GM21447 (cell line): ENCODE data around the gene OSBPL7.

Experiments used
- ATAC-seq: cut with Tn5 transposase; IDR thresholded peaks from one replicate; pipeline ENCODE4 v1.9.1; 2021; ENCODE audit not compliant: unreplicated experiment

Gene OSBPL7, protein sequence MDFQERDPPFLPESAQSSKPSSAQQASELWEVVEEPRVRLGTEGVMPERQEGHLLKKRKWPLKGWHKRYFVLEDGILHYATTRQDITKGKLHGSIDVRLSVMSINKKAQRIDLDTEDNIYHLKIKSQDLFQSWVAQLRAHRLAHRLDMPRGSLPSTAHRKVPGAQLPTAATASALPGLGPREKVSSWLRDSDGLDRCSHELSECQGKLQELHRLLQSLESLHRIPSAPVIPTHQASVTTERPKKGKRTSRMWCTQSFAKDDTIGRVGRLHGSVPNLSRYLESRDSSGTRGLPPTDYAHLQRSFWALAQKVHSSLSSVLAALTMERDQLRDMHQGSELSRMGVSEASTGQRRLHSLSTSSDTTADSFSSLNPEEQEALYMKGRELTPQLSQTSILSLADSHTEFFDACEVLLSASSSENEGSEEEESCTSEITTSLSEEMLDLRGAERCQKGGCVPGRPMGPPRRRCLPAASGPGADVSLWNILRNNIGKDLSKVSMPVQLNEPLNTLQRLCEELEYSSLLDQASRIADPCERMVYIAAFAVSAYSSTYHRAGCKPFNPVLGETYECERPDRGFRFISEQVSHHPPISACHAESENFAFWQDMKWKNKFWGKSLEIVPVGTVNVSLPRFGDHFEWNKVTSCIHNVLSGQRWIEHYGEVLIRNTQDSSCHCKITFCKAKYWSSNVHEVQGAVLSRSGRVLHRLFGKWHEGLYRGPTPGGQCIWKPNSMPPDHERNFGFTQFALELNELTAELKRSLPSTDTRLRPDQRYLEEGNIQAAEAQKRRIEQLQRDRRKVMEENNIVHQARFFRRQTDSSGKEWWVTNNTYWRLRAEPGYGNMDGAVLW

DNA sequence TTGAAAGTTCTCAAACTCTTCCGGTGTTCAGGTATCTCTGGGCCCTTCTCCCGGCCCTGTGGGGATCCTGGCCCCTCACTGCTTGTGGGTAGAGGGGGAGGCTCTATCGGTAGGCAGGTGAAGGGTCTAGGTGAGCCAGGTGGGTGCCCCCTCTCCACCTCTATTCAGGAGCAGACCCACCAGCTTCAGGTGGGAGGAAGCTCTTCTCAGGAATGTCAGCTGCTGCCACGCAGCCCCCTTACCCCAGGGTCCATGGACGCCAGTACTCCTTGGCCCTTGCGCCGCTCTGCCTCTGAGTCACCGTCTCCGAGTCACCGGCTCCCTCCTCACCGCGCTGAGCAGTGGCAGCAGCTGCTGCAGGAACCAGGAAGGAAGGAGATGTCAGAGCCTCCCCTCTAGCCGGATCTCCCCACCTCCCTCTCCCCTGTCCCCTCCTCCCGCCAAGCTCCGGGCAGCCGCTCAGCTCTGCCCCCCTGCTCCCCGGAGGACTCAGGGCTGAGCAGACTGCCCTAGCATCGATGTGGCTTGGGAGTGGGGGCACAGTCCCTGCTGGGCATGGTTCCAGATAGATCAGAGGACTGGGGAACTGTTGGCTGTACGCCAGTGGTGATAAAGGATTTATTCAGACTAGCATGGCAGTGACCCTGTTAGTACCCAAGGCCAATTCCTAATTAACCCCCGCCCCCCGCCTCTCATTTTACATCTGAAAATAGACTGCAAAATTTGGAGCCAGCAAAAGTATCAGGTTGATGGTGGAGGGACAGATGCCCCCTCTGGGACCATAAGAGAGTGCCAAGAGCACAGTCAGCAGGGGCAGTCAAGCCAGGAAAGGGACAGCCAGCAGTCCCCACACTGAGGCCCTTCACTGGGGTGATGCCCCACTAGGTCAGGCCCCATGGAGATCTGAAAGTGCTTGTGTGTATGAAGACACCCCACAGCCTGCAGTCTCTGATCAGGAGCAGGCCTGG, at the start of gene OSBPL7:
TSS of gene OSBPL7 (minus strand) at position 371 of the 968 bp plus-strand sequence. CDS start 1,516 bp downstream, outside the sequence.
- ATAC-seq = peak; percentile 86

DNA sequence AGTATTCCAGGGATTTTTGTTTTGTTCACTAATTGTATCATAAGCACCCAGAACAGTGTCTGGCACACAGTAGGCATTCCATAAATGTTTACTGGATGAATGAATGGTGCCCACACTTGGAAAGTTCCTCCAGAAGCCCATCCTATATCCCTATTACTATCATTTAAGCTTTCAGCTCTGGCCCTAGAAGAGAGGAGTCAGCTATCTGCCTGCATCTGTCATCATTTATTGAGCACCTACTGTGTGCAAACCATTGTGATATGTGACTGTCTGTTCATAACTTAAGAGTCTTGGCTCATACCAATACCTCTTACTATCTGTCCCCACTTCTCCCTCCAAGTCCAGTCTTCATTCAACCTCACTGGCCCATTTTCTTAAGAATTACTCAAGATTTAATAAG, 49.5 kb upstream of the OSBPL7 start:
- no peak for ATAC-seq

DNA sequence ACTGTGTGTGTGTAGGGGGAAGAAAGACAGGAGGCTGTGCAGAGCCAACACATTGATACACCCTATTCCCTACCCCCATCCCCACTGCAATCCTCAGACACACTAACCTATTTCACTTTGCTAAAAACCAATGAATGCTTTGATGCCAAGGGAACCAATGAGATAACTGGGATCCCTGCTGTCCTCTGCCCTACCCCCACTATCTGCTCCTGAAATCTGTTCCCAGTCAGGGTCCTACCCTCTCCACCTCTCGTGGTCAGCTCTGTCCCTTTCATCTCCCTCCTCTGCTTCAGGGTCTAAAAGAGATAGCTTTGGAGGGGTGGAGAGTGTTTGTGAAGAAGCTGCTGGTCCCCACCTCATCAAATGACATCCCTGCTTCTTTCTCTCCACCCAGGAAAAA, 48.5 kb upstream of the OSBPL7 start:
- ATAC-seq = no peak

GRCh38 chr17:47869114-47869513, 47.5 kb upstream of the OSBPL7 start:
- no peak for ATAC-seq

GRCh38 chr17:47867813-47868533, 46.4 kb upstream of the OSBPL7 start:
- ATAC-seq = no peak

DNA sequence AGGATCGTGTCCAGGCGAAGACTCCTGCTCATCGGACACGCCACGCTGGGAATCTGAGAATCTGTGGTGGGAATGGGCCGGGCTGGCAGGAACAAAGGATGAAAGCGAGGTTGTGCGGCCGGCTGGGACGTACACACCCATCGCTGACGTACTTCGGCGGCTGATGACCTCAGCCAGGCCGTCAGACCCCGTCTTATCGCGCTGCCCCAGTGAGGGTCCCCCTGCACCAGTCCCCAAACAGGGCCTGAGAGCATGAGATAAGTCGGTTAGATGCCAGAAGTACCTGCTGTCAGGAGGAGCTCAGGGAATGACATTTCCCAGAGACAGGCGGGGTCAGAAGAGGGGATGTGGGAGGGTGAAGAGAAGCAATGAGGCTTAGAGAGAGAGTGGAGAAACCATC, 45.3 kb upstream of the OSBPL7 start:
- ATAC-seq = no peak

DNA sequence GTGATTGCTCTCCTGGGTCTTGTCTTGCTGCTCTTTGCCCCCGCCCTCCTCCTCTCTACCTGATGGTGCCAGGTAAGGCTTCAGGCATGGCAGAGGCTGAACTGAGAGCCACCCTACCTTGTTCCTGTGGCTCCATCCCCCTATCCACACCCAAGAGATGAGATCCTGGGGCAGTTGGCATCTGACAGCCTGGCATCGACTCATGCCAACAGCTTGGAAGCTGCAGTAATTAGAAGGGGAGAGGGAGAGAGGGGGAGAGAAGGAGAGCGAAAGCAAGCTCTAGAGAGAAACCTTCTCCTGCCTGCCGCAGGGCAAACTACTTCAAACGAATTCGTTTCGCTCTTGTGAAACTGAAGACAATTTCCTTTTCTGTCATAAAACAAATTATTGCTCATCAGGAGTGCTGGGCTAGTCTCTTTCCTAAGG, 43.2 kb upstream of the OSBPL7 start:
- no peak for ATAC-seq

DNA sequence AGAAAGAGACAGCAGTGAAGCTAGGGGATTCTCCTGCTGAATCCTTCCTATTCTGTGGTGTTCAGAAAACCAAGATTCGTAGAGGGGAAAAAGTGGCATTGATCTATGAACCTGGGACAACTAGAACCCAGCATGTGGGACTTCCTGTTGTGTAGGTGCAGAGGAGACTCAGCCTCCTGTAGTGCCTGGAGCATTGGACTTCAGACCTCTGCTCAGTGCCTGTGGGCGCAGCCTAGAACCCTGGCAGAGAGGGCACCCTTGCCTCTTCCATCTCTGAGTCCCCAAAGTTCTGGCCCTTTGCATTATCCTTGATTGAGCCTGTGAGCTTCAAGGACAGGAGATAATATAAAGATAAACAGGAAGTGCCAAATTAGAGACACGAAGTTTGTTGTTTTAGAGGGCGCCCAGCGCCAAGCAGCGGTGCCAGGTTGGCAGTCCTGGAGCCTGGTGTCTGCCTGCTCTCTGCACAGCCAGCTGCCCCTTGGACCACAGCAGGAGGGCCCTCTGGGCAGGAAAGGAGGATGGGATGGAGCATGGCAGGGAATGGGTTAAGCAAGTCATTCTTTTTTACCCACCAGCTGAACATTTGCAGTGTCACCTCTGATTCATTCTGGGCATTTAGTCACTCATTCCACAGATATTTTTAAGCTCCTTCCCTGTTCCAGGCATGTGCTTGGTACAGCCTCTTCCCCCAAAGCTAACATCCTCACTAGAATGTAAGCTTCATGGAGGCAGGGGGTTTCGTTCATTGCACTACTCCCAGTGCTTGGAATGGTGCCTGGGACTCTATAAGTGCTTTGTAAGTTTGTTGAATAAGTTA, 41.2 kb upstream of the OSBPL7 start:
- no peak for ATAC-seq

DNA sequence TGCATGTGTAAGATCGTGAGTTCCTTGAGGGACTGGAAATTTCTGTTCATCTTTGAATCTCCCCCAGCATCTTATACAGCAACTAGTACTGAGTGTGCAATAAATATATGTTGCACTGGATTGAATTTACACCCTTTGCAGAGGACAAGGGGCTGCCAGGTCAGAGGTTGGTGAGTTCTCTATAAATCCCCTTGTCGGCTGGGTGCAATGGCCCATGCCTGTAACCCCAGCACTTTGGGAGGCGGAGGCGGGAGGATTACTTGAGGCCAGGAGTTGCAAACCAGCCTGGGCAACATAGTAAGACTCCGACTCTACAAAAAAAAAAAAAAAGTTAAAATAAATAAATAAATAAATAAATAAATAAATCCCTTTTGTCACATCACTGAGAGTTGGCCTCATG, 38.8 kb upstream of the OSBPL7 start:
- ATAC-seq = no peak

- no peak for ATAC-seq
Observed at GRCh38 chr17:47857551-47858455, 36.2 kb upstream of the OSBPL7 start.

DNA sequence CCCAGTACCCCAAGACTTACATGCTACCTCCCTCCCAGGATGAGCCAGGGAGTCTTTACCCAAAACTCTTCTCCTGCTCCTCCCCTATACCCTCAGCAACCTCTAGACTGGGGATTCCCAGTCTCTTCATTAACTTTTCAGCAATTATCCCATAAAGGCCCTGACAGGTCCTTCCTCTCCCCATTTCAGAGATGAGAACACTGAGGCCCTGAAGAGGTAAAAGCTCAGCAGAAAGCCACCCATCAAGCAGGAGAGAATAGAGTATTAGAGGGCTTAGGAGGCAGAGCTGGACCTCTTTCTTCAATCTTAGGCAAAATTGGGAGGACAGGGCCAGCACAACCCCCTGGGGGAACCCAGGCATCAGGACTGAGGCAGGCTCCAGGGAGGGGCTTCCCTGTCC, 35.2 kb upstream of the OSBPL7 start:
- no peak for ATAC-seq

- ATAC-seq = no peak
Observed at GRCh38 chr17:47855737-47856136, 34.1 kb upstream of the OSBPL7 start.

GRCh38 chr17:47853616-47854015, 32.0 kb upstream of the OSBPL7 start:
- no peak for ATAC-seq

GRCh38 chr17:47852113-47852949, 30.7 kb upstream of the OSBPL7 start:
- ATAC-seq = no peak

GRCh38 chr17:47851764-47852112, 30.1 kb upstream of the OSBPL7 start:
- ATAC-seq = no peak

- ATAC-seq = no peak
Observed at GRCh38 chr17:47850692-47851573, 29.3 kb upstream of the OSBPL7 start, which contains the start of gene SP6. SP6 (minus strand) TSS chr17:47851163; CDS start chr17:47848429, 2,734 bp downstream.

DNA sequence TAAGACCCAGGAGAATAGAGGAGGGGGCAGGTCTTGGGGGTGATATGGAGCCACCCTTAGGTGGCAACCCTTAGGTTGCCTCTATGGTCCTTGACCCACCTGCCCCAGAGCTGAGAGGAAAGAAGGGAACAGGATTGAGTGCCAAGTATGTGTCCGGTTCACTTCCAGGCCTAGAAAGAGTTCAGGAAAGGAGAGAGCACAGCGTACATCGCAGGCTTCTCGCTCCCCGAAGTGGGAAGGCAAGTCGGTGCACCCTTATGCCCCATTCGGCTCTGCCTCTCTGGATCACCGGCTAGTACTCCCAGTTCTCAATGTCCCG, 28.7 kb upstream of the OSBPL7 start:
- no peak for ATAC-seq
